Thoracic aorta (tissue), 2 donors: ENCODE results near the gene MOB3B. TPM values are rescaled to one million over a fixed set of nuclear protein-coding genes. Genes with fewer than 3 reads are reported as not detected.

ENCODE experiments used
- ATAC-seq: fragments of 150-250 bp; one replicate; pipeline ENCODE4 v1.8.0; 2017; ENCODE audit warnings: low read depth; ENCODE audit not compliant: insufficient number of reproducible peaks, low FRiP score
- DNase-seq: peaks from one replicate; pipeline ENCODE4 v3.0.0-alpha.2; 2020; ENCODE audit warnings: low spot score
- H3K27ac ChIP-seq, 2 donors: fragments of 200-600 bp; sonication (generic); 1 replicate in 1 of 2; 2 replicates in 1 of 2; pipeline ENCODE4 v1.5.1; 2016; ENCODE audit warnings: mild to moderate bottlenecking in 2 of 2, moderate library complexity in 2 of 2
- H3K27me3 ChIP-seq: fragments of 200-600 bp; sonication (generic); replicated peaks from 2 replicates; pipeline ENCODE4 v1.6.0; 2016; ENCODE audit warnings: mild to moderate bottlenecking; ENCODE audit not compliant: insufficient read depth
- H3K36me3 ChIP-seq: fragments of 200-600 bp; sonication (generic); one replicate; pipeline ENCODE4 v1.5.1; 2016
- H3K4me1 ChIP-seq, 2 donors: fragments of 200-600 bp; sonication (generic); 1 replicate in 1 of 2; 2 replicates in 1 of 2; pipeline versions ENCODE4 v1.5.1 to v1.6.0; 2016; ENCODE audit warnings: low read depth in 2 of 2, mild to moderate bottlenecking in 1 of 2; ENCODE audit not compliant: control insufficient read depth in 1 of 2
- H3K4me3 ChIP-seq: fragments of 200-600 bp; sonication (generic); 2 replicates; pipeline ENCODE4 v1.5.1; 2016; ENCODE audit warnings: mild to moderate bottlenecking
- H3K9me3 ChIP-seq: fragments of 200-600 bp; sonication (generic); 2 replicates; pipeline ENCODE4 v1.5.1; 2016
- CTCF ChIP-seq: fragments of 200-600 bp; sonication (generic); IDR thresholded peaks from one replicate; pipeline ENCODE4 v1.5.1; 2019; ENCODE audit warnings: antibody characterized with exemption
- total RNA-seq, 2 donors: library from RNA; depleted of rRNA; stranded (reverse); fragments of >200 nt; gene quantifications; one replicate each; pipeline versions ENCODE4 v1.1.0 to v1.2.3, GENCODE V29; 2016

Gene MOB3B
- total RNA-seq, 2 donors from 2014 or later = 6.6 to 11.1 TPM

GRCh38 chr9:27430750-27431535 is 98.7 kb downstream of the MOB3B start:
- peaks cover 9 to 38% of the 10 kb centered on the region in 2 donors for H3K4me1 ChIP-seq
- ATAC-seq (no peak), DNase-seq (no peak)

GRCh38 chr9:27429917-27430316 is 99.7 kb downstream of the MOB3B start:
- no peak for DNase-seq
- peaks cover 9 to 35% of the 10 kb centered on the region in 2 donors for H3K4me1 ChIP-seq
- no peak for TF ChIP-seq CTCF
- H3K9me3 ChIP-seq = no peaks in the 10 kb centered on the region
- no peak overlapping the region for H3K27ac ChIP-seq
- no peaks in the 10 kb centered on the region for H3K27me3 ChIP-seq
- no peaks in the 10 kb centered on the region for H3K36me3 ChIP-seq
- no peak for ATAC-seq
- no peak overlapping the region for H3K4me3 ChIP-seq

More at GRCh38 chr9:27430750-27431535, 98.7 kb downstream of the MOB3B start:
- no peak for TF ChIP-seq CTCF
- no peak overlapping the region for H3K27ac ChIP-seq
- H3K4me3 ChIP-seq = no peak overlapping the region
- H3K36me3 ChIP-seq = no peaks in the 10 kb centered on the region
- H3K9me3 ChIP-seq = no peaks in the 10 kb centered on the region
- no peaks in the 10 kb centered on the region for H3K27me3 ChIP-seq

GRCh38 chr9:27429436-27429835 is 100.2 kb downstream of the MOB3B start:
- no peaks in the 10 kb centered on the region for H3K9me3 ChIP-seq
- no peak overlapping the region for H3K4me3 ChIP-seq
- no peak for DNase-seq
- H3K27ac ChIP-seq = no peak overlapping the region
- peaks cover 9 to 30% of the 10 kb centered on the region in 2 donors for H3K4me1 ChIP-seq
- TF ChIP-seq CTCF = no peak
- ATAC-seq = no peak
- no peaks in the 10 kb centered on the region for H3K27me3 ChIP-seq
- no peaks in the 10 kb centered on the region for H3K36me3 ChIP-seq

- TF ChIP-seq CTCF = no peak
- ATAC-seq (no peak), DNase-seq (no peak)
- no peaks in the 10 kb centered on the region for H3K27me3 ChIP-seq
- no peak overlapping the region for H3K27ac ChIP-seq
- no peak overlapping the region for H3K4me3 ChIP-seq
- no peaks in the 10 kb centered on the region for H3K9me3 ChIP-seq
- peaks cover 5 to 21% of the 10 kb centered on the region in 2 donors for H3K4me1 ChIP-seq
- H3K36me3 ChIP-seq = no peaks in the 10 kb centered on the region
Measured at GRCh38 chr9:27428551-27428950, 101.1 kb downstream of the MOB3B start.

- no peak overlapping the region for H3K4me3 ChIP-seq
- H3K4me1 ChIP-seq = peaks cover 5 to 20% of the 10 kb centered on the region in 2 donors
- TF ChIP-seq CTCF = no peak
- H3K27ac ChIP-seq = no peak overlapping the region
- DNase-seq (no peak), ATAC-seq (no peak)
- no peaks in the 10 kb centered on the region for H3K9me3 ChIP-seq
- H3K27me3 ChIP-seq = no peaks in the 10 kb centered on the region
- no peaks in the 10 kb centered on the region for H3K36me3 ChIP-seq
Measured at GRCh38 chr9:27427272-27427643, 102.4 kb downstream of the MOB3B start.
